HG03469 (cell line): ENCODE data around the gene CAPN7.

Experiments
- ATAC-seq: cut with Tn5 transposase; IDR thresholded peaks from one replicate; pipeline ENCODE4 v1.9.1; 2021; ENCODE audit warnings: mild to moderate bottlenecking, moderate library complexity, moderate number of reproducible peaks; ENCODE audit not compliant: unreplicated experiment

Gene CAPN7

DNA sequence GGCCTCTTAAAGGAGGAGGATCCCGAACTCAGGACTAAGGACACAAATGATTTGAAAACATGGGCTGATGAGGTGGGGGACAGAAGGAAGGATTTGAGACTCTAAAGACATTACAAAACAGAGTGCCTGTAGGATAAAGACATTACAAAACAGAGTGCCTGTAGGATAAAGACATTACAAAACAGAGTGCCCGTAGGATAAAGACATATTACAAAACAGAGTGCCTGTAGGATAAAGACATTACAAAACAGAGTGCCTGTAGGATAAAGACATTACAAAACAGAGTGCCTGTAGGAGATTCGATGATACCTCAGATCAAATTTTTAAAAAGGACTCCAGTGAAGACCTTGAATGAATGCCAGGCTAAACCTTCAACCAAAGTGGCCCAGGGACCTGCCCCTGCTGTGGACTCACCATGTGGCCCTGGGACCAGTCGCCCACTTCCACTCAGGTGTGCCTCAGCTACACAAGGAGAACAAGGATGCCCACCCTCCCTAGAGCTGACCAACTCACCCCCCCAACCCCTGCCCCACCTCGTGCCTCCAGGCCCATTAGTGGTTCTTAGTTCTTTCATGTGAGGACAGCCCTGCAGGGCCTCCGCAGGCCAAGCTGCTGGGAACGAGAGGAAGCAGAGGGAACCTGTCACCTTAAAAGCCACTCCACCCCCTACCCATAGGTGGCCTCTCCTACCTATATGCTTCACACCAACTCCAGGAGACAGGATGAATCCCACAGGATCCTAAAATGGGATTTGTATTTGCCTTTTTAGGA, 66.6 kb downstream of the CAPN7 start:
- ATAC-seq = no peak

DNA sequence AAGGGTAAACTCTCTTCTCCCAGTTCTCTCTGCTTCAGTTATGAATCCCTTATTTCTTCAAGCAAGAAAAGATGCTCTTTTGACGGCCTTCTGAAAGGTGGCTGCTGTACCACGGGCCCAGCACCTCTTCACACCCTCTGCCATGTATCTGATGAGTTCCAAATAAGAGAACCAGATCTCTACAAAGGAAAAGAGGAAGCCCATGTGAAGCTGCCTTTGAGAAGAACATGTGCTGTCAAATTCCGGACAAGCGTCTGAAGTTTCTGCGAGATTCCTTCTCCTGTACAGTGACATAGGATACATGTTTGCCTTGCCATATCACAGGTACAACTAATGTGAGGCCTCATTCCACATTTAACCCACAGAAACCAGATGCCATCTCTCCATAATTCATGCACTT, 67.2 kb downstream of the CAPN7 start:
- ATAC-seq = no peak

DNA sequence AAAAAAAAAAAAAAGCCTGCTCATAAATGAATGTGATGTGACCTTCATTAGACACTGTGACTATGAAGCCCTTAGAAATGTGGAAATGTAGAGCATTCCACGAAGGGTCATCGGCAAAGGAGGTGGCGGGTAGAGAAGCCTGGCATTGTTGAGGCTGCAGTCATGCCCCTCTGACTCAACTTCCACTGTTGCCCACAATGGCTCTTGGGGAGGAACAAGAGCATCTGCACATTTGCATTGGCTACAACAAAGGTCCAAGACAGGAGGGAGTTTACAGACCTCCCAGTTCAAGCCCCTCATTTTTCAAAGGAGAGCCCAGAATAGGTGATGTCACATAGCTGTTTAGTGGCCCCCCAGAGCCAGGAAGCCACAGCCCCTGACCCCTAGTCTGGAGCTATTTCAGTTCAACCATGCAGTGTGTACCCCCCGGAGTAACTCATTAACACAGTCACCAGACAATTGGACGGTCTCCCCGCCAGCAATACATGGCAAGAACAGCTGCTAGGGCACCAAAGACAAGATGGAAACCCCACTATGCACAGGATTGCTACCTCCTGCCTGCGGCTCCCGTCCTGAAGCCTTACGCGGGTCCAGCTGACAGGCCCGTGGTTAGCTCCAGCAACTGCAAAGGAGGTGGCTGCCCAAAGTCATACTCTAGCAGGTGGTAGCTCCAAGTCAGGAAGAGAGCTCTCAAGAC, 70.1 kb downstream of the CAPN7 start:
- ATAC-seq = no peak

DNA sequence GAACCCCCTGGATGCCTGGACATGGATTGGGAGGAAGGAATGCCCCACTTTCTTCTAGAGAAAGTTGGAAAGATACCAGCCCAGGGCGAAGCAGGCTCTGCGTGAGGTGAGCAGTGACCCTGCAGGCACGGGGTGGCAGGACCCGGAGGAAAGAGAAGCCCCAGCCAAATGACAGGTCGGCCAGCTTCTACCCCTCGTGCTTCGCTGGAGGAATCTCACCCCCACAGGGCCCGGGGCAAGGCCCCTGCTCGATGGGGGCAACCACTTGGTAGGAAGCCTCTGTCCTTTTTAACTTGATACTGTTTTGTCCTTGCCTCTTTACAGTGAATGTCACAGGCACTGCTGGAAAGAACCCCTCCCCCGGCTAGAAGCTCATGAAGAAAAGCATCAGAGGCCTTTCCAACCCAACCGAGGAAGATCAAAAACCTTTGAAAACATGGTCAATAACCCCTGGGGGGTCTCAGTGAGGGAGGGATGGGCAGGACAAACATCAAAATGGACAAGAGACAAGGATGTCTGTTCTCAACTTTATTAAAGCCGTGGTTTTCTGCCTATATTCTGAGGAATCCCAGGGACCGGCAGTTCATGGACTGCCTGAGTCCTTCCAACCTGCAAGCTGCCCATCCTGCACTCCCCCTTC, 71.9 kb downstream of the CAPN7 start:
- ATAC-seq = no peak

DNA sequence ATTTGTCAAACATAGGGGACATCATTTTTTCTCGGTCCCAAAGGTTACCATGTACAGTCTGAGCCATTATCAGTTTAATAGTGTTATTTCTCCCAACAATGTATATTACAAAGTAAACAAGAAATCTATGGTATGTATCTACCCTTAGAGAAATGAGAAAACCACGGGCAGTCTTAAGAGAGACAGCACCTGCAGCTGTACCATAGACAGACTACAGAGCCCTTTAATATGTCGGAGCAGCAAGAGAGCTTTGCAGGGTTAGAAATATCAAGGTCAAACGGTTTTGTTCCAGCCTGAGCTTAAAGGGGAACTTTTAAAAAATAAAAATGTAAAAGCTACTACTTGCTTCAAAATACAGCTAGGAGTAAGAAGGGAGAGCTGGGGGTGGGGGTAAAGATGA, 73.2 kb downstream of the CAPN7 start:
- ATAC-seq = no peak

DNA sequence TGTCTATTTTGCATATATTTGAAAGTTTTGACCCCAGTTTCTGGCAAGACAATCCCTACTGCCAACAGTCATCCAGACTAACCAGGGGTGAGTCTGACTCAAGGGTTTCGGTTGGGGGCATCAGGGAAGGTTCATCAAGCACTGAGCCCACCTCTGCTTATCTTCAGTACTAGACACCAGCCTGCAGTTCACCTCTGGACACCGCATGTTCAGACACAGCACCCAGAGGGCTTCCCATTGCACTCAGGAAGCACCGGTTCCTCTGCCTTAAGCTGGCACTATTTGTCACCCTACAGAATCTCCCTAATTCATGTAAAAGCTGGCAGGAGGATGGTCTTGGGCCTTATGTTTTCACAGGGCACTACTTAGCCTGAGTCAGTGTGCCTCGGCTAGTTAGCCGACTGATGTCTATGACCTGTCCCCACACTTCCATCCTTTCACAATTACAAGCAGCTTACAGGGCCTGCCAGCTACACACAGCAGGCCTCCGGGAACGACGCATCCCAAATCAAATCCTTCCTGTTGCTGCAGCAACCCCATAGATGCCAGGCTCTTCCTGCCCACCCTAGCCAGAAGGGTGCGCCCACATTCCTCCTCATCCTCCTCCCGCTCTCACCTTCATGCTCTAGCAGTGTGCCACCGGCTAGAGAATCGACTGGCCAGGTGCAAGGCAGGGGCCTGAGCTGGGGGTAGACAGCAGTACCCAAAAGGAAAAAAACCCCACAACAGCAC, 73.8 kb downstream of the CAPN7 start:
- ATAC-seq = no peak

DNA sequence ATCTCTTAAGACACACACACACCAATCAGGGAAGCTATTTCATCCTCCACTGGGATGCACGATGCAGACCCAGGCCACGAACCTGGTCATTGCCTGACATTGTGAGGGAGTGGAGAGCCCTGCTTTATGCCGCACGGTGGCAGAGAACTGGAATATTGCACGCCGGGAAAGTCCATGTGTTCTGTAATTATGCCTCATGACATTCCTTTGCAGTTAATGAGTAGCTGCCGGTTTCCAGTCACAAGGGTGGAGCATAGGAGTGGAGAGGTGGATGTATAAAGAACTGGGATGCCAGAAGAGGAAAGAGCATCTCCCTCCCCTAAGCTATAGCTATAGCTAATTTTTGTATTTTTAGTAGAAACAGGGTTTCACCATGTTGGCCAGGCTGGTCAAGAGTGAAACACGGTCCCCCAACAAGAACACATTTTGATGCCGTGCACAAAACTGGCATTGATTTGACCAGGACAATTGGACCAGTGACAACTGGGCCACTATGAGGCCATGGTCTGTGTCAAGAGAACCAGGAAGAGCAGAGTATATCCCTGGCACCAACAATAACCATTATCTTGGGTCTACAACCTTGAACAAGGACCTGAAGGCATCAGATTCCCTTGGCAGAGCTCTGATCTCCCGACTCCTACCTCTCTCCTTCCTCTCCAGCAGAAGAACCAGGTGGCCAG, 74.9 kb downstream of the CAPN7 start:
- no peak for ATAC-seq

DNA sequence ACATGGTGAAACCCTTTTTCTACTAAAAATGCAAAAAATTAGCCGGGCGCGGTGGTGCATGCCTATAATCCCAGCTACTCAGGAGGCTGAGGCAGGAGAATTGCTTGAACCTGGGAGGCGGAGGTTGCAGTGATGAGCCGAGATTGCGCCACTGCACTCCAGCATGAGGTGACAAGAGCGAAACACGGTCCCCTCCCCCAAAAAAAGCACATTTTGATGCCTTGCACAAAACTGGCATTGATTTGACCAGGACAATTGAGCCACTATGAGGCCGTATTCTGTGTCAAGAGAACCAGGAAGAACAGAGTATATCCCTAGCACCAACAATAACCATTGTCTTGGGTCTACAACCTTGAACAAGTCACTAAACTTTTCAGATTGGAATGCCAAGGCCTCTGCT, 75.8 kb downstream of the CAPN7 start:
- ATAC-seq = no peak

DNA sequence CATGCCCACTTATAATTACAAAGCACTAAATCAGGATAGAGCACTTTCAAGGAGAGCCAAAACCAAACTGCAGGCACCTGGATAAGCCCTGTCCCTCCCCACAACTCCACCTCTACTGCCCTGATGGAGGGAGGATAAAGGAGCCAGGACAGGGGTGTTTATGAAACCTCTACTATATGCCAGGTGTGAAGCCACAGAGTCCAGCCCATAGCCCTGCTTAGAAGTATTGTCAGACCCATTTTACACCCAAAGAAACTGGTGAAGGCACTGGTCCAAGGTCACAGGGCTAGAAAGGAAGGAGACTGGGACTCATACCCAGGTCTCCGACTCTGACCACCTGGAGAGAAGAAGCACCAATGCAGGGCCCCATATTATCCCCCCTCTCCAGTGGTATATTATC, 77.7 kb downstream of the CAPN7 start:
- no peak for ATAC-seq

DNA sequence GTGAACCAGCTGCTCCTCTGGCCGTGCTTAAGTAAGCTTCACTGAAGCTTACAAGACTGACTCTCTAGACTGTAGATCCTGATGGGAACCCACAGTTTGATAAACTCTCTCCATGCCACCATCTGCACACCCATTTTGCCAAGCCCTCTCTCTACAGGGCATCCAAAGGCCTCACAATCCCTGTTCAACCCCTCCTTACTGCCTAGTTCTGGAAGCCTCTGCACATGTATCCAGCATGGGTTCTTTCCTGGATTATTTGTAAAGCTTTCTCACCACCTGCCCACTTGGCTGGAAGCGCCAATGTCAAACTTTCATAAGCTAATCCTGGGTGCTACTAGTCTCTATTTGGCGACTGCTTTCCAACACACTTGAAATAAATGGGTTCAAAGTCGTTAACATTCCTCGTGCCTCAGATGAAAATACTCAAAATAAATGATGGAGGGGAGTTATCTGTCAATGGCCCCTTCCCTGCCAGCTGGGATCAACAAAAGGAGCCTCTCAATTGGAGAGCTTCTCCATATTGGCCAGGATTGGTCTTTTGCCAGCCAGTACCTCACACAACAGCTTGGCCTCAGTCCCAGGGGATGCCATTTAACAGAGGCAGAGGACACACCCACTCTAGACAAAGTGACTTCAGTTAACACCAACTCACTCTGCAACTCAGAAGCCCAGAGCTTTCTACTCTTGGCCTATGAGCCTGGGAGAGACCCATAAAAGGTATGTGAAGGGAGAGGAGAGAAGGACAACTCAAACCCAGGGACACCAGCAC, 78.3 kb downstream of the CAPN7 start:
- ATAC-seq = no peak

DNA sequence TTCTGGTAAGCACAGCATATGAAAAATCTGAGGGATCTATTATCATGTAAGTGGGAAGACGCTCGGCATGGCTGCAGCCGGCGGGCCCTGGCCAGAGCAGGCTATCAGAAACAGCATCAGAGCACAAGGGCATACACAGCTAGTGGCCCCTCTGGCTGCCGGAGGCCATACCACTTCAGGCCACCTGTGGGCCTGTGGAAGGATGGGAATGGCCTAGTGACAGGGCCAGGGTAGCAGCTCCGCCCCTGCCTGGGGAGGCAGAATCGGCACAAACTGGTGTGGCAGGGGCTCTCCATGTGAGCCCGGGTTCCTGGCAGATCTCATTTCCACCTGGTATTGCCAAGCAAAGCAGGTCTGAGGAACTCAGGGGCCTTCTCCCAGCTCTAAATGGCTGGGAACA, 80.0 kb downstream of the CAPN7 start:
- no peak for ATAC-seq

DNA sequence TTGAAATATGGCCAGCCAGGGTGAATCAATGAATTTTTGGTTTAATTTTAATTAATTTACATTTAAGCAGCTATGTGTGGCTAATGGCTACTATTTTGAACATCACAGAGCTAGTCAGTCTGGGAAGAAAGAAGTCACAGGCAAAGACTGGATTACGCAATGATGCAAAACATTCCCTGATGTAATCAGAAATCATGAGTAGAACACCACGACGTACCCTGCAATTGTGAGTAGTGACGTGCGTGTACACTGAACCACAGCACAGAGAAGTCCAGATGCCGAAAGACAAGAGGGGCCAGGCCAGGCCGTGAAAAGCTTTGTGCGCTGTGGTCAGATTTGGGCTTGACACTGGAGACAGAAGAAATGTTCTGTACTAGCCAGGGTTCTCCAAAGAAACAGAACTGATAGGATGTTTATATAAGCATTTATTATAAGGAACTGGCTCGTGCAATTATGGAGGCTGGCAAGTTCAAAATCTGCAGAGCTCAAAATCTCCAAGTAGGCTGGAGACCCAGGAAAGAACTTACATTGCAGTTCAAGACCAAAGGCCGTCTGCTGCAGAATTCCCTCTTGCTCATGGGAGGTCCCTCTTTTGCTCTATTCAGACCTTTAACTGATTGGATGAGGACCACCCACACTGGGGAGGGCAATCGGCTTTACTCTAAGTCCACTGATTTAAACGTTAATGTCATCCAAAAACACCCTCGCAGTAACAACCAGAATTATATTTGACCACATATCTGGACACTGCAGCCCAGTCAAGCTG, 81.7 kb downstream of the CAPN7 start:
- no peak for ATAC-seq

DNA sequence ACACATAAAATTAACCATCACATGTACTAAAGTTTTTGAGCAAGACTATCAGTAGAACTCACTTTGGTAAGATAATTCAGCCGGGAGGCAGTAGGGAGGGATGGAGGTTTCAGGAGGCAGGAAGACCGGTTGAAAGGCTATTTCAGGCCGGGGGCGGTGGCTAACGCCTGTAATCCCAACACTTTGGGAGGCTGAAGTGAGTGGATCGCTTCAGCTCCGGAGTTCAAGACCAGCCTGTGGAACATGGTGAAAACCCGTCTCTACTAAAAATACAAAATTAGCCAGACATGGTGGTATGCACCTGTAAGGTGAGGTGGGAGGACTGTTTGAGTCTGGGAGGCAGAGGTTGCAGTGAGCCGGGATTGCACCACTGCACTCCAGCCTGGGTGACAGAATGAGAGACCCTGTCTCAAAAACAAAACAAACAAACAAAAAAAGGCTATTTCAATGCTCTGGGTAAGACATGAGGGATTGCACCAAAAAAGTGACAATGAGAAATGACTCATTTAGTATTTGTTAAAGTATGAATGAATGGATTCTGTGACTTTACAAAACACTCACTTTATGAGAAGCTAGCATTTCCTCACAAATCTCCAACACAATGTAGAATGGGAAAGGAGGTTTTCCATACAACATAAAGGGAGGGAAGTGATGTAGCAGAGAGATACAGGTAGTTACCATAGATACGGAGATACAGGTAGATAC, 82.4 kb downstream of the CAPN7 start:
- ATAC-seq = no peak

DNA sequence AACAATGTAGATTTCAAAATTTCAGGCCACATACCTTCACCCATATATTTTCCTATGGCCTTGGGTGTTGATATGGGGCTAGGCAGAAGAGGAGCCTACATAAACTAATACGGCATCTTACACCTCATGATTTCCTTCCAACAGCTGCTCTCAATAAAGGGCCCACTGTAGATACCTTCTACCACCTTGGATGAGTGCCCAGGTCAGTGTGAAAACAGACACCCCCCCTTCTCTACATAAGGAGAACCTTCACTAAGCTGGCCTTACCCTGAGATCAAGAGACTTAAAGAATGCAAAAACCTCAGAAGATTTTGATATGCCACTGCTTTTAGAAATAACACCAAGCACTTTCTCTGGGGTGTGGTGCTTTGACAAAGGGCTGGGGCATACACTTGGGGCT, 83.6 kb downstream of the CAPN7 start:
- no peak for ATAC-seq

DNA sequence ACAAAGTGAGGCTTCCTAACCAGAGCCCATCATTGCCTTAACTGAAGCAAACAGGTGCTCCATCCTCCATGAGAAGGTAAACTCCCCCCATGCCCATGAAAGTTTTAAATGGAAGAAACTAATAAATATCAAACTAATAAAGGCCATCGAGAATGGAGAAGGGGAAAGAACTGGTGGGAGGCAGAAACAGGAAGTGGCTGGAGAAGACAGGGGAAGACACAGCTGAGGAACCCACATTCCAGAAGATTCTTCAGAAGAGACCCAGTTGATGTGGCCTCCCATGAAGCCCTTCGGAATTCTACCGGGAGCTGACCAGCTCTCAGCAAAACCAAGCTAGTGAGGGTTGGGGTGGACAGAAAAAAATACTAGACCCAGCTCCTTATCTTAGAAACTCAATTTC, 84.7 kb downstream of the CAPN7 start:
- ATAC-seq = no peak

DNA sequence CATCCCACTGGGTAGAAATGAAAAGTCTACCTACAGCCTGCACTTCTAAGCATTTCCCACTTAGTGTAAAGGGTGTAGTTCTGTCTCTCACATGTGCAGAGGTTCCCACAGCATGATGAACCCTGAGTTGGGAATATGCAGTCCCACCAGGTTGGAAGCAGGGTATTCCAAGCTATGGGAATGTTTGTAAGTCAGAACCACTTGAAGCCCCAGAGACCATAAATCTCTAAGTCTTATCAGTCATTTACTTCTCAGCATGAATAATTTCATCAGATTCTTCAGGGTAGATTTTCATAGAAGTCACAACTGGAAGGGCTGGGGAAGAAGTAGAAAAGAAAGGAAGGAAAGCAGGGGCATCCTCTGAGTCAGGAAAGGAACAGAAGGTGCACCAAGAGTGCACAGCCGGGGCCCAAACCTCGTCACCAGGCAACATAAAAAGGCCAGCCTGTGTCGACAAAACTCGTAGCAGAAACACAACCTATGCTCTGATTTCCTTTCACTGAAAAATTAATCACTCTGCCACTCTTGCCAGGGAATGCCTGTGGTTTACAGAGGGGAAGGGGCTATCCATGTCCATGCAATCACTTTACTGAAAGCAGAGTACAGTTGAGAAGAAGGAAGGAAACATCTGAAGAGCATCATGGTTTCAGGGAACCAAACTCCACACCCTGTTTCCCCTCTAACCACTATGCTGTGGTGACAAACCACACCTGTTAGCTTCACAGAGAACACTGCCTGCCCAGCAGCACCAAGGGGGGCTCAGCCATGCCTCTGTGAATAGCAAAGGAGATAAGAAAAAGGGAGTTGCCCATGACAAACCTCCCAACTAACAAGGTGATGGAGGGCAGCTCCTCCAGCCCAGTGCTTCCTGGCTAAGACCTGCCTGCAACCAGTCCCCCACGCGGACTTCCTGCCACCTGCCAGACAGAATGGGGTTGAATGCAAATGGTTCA, 85.8 kb downstream of the CAPN7 start:
- ATAC-seq = peak; percentile 85

DNA sequence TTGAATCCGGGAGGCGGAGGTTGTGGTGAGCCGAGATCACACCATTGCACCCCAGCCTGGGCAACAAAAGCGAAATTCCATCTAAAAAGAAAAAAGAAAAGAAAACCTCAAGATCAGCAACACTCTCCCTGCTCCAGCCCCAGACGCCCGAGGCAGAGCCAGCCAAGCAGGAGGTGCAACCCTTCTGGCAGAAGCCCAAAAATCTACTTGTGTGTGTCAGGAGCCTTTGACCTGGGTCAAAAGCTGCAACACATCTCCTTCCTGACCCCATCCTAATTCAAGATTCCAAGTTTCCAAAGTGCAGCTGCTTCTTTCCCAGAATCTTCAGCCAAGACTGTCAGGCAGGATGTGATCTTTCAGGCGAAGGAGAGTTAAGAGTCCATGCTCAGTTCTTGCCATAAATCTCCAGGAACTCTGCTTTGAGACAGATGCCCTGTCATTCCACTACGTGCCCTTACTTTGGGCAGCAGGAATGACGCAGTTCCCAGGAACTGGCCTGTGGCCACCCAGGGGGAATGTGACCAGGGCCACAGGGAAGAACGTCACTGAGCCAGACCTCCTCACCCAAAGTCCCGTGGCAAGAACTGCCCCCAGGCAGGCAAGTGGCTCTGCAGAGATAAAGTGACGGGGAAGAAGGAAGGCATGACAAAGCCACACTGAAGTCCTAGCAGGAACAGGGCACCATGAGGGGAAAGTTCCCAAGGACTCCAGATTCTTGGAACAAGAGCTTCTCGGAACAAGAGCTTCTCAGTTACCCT, 86.9 kb downstream of the CAPN7 start:
- ATAC-seq = no peak
